Activated T-helper 1 cell treated with anti-CD3 and anti-CD28 coated beads, Interleukin-12 subunit alpha, Interleukin-12 subunit beta, Interleukin-2, Interleukin-4 antibody, amounts not matched to agents 30 ng/mL and 10 ng/mL and 1 ng/mL, durations not matched to agents 14 hours and 24 hours and 36 hours (primary cell): ENCODE results near the gene CNOT4. TPM values are rescaled to one million over a fixed set of nuclear protein-coding genes. Genes with fewer than 3 reads are reported as not detected.
A peak's percentile ranks its signal among the peaks of the same experiment; 100 is the strongest.

ENCODE experiments used
- DNase-seq: peaks from one replicate; pipeline ENCODE4 v3.0.0; 2021; ENCODE audit warnings: low spot score
- H3K27ac Mint-ChIP-seq: one replicate; pipeline ENCODE4 v1.8.0; 2021; ENCODE audit warnings: mild to moderate bottlenecking, mixed read lengths
- H3K27me3 Mint-ChIP-seq: one replicate; pipeline ENCODE4 v1.8.0; 2022; ENCODE audit warnings: mild to moderate bottlenecking, moderate library complexity, mixed read lengths; ENCODE audit not compliant: insufficient read depth
- H3K36me3 Mint-ChIP-seq: one replicate; pipeline ENCODE4 v1.8.0; 2021; ENCODE audit warnings: low read depth, mixed read lengths
- H3K4me1 Mint-ChIP-seq: one replicate; pipeline ENCODE4 v1.8.0; 2021; ENCODE audit warnings: low read depth, mixed read lengths
- H3K4me3 Mint-ChIP-seq: one replicate; pipeline ENCODE4 v1.8.0; 2021; ENCODE audit warnings: mild to moderate bottlenecking, moderate library complexity, mixed read lengths
- H3K9me3 Mint-ChIP-seq: one replicate; pipeline ENCODE4 v1.8.0; 2021; ENCODE audit warnings: mixed read lengths
- intact Hi-C: fragments of 100-400 bp; cut with micrococcal nuclease; formaldehyde crosslinking; loops from one replicate; pipeline ENCODE4 v1.15.1; 2024
- total RNA-seq: library from RNA; stranded (reverse); gene quantifications from 2 replicates; pipeline ENCODE4 v1.2.3, GENCODE V29; 2022

CNOT4 gene
- total RNA-seq, 1 donor from 2014 or later: 21.3 TPM

DNA sequence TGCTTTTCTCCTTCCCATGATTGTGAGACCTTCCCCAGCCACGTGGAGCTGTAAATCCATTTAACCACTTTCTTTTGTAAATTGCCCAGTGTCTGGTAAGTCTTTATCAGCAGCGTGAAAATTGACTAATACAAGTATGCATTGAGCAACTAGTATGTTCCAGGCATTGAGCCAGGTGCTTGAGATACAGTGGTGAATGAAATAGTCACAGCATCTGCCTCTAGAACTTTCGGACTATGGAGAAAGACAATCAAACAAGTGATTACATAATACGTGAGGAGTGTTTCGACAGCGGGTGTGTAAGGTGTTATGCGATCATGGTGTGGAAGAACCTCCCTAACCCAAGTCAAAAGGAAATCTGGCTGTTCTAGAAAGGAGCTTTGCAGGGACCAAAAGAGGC, 26.2 kb upstream of the CNOT4 start:
- Mint-ChIP-seq H3K27ac (no peak overlapping the region), H3K9me3 (no peaks in the 10 kb centered on the region), H3K27me3 (peaks cover 1% of the 10 kb centered on the region), H3K4me1 (no peaks in the 10 kb centered on the region), H3K4me3 (no peak overlapping the region), H3K36me3 (no peaks in the 10 kb centered on the region)
- intact Hi-C loops: no loop called here
- no peak for DNase-seq

GRCh38 chr7:135527025-135527424, 17.1 kb upstream of the CNOT4 start:
- Mint-ChIP-seq H3K4me3 (no peak overlapping the region), H3K4me1 (no peaks in the 10 kb centered on the region), H3K27ac (no peak overlapping the region), H3K27me3 (no peaks in the 10 kb centered on the region), H3K9me3 (no peaks in the 10 kb centered on the region), H3K36me3 (no peaks in the 10 kb centered on the region)
- DNase-seq: no peak
- intact Hi-C loops: no loop called here

GRCh38 chr7:135525426-135525825, 15.5 kb upstream of the CNOT4 start:
- H3K36me3 Mint-ChIP-seq: no peaks in the 10 kb centered on the region
- intact Hi-C loops: no loop called here
- H3K4me3 Mint-ChIP-seq: no peak overlapping the region
- no peak for DNase-seq
- no peaks in the 10 kb centered on the region for H3K9me3 Mint-ChIP-seq
- H3K27ac Mint-ChIP-seq: no peak overlapping the region
- no peaks in the 10 kb centered on the region for H3K27me3 Mint-ChIP-seq
- no peaks in the 10 kb centered on the region for H3K4me1 Mint-ChIP-seq

DNA sequence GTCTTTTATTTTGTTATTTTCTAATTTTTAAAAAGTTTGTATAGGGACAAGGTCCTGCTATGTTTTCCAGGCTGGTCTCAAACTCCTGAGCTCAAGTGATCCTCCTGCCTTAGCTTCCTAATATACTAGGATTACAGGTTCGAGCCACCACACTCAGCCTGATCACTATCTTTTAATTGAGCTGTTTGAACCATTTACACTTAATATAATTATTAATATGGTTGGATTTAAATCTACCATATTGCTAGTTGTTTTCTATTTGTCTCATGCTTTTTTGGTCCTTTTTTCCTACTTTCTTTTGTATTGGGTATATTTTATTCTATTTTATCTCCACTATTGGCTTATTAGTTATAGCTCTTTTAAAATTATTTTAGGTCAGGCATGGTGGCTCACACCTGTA, 13.2 kb upstream of the CNOT4 start:
- Mint-ChIP-seq H3K27ac (no peak overlapping the region), H3K4me3 (no peak overlapping the region), H3K27me3 (no peaks in the 10 kb centered on the region), H3K36me3 (no peaks in the 10 kb centered on the region), H3K4me1 (no peaks in the 10 kb centered on the region), H3K9me3 (no peaks in the 10 kb centered on the region)
- DNase-seq: no peak
- intact Hi-C loops: no loop called here

DNA sequence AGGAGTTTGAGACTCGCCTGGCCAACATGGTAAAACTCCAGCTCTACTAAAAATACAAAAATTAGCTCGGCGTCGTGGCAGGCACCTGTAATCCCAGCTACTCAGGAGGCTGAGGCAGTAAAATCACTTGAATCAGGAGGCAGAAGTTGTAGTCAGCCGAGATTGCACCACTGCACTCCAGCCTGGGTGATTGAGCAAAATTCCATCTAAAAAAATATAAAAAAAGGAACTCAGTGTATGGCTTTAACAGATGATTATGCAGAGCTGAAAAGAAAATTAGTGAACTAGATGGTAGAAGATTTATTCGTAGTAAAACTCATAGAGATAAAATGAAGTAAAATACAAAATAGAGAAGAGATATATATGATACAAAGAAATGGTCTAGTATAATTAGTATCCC, 12.6 kb upstream of the CNOT4 start:
- DNase-seq: no peak
- Mint-ChIP-seq H3K27ac (no peak overlapping the region), H3K9me3 (no peaks in the 10 kb centered on the region), H3K27me3 (no peaks in the 10 kb centered on the region), H3K36me3 (no peaks in the 10 kb centered on the region), H3K4me3 (no peak overlapping the region), H3K4me1 (no peaks in the 10 kb centered on the region)
- intact Hi-C loops: no loop called here

DNA sequence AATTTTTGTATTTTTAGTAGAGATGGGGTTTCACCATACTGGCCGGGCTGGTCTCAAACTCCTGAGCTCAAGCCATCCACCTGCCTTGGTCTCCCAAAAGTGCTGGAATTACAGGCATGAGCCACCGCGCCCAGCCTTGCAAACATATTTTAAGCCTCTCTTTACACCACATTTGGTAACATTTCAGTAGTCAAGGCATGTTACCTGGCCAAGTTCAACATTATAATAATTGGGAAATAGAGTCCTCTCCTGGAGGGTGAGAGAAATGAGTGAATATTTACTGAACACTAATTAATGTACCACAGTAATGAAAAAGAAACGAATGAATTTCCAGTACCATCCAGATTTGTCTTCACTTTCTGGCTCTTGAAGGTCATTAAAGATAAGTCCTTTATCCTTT, 10.0 kb upstream of the CNOT4 start:
- H3K27ac Mint-ChIP-seq: no peak overlapping the region
- no peak overlapping the region for H3K4me3 Mint-ChIP-seq
- no peaks in the 10 kb centered on the region for H3K27me3 Mint-ChIP-seq
- H3K9me3 Mint-ChIP-seq: no peaks in the 10 kb centered on the region
- intact Hi-C loops: no loop called here
- DNase-seq: no peak
- H3K4me1 Mint-ChIP-seq: no peaks in the 10 kb centered on the region
- H3K36me3 Mint-ChIP-seq: no peaks in the 10 kb centered on the region

- no peak overlapping the region for H3K27ac Mint-ChIP-seq
- no peaks in the 10 kb centered on the region for H3K36me3 Mint-ChIP-seq
- intact Hi-C loops: no loop called here
- no peak overlapping the region for H3K4me3 Mint-ChIP-seq
- no peak for DNase-seq
- H3K9me3 Mint-ChIP-seq: no peaks in the 10 kb centered on the region
- no peaks in the 10 kb centered on the region for H3K27me3 Mint-ChIP-seq
- no peaks in the 10 kb centered on the region for H3K4me1 Mint-ChIP-seq
Measured at GRCh38 chr7:135519233-135519688, 9.4 kb upstream of the CNOT4 start.

- Mint-ChIP-seq H3K27me3 (no peaks in the 10 kb centered on the region), H3K4me1 (no peaks in the 10 kb centered on the region), H3K4me3 (no peak overlapping the region), H3K36me3 (no peaks in the 10 kb centered on the region), H3K9me3 (no peaks in the 10 kb centered on the region), H3K27ac (no peak overlapping the region)
- no peak for DNase-seq
- intact Hi-C loops: no loop called here
Measured at GRCh38 chr7:135518748-135519147, 8.8 kb upstream of the CNOT4 start.

DNA sequence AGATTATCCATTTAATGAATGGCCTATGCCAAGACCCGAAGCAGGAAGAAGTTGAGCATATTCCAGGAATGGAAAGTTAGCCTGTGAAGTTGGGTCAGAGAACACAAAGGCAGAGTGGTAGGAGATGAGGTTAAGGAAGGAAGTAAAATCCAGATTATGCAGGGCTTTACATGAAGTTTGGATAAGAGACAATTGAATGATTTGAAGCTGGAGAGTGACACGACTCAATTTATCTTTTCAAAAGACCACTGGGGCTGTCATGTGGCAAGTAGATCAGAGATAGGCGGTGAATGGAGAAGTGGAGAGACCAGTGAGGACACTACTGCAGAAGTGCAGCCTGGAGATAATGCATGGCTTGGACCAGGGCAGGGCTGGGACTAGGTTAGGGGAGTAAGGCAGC, 7.2 kb upstream of the CNOT4 start:
- no peaks in the 10 kb centered on the region for H3K4me1 Mint-ChIP-seq
- no peak overlapping the region for H3K27ac Mint-ChIP-seq
- no peaks in the 10 kb centered on the region for H3K36me3 Mint-ChIP-seq
- intact Hi-C loops: no loop called here
- no peaks in the 10 kb centered on the region for H3K27me3 Mint-ChIP-seq
- DNase-seq: no peak
- H3K9me3 Mint-ChIP-seq: no peaks in the 10 kb centered on the region
- no peak overlapping the region for H3K4me3 Mint-ChIP-seq

- Mint-ChIP-seq H3K4me1 (no peaks in the 10 kb centered on the region), H3K4me3 (no peak overlapping the region), H3K36me3 (no peaks in the 10 kb centered on the region), H3K27ac (no peak overlapping the region), H3K27me3 (no peaks in the 10 kb centered on the region), H3K9me3 (no peaks in the 10 kb centered on the region)
- DNase-seq: no peak
- intact Hi-C loops: loop anchor here (5.0 kb wide), 1 partner anchor 528 kb away; the partner anchor contains the start of gene AGBL3
Measured at GRCh38 chr7:135514856-135515255, 5.0 kb upstream of the CNOT4 start.

GRCh38 chr7:135512135-135512887, 2.4 kb upstream of the CNOT4 start:
- Mint-ChIP-seq H3K9me3 (no peaks in the 10 kb centered on the region), H3K27me3 (no peaks in the 10 kb centered on the region), H3K4me1 (no peaks in the 10 kb centered on the region), H3K36me3 (no peaks in the 10 kb centered on the region), H3K4me3 (no peak overlapping the region), H3K27ac (no peak overlapping the region)
- DNase-seq: peak; percentile 16
- intact Hi-C loops: loop anchor here (1.0 to 5.0 kb wide), 2 partner anchors 133 to 525 kb away; partner anchors contain the start of gene AGBL3

- DNase-seq: no peak
- H3K4me3 Mint-ChIP-seq: no peak overlapping the region
- H3K36me3 Mint-ChIP-seq: no peaks in the 10 kb centered on the region
- H3K27me3 Mint-ChIP-seq: no peaks in the 10 kb centered on the region
- H3K4me1 Mint-ChIP-seq: no peaks in the 10 kb centered on the region
- no peak overlapping the region for H3K27ac Mint-ChIP-seq
- no peaks in the 10 kb centered on the region for H3K9me3 Mint-ChIP-seq
- intact Hi-C loops: loop anchor here (1.0 to 5.0 kb wide), 9 partner anchors 47 to 1052 kb away; partner anchors contain the start of genes AGBL3, AKR1B1, BPGM and CYREN
Measured at GRCh38 chr7:135510592-135511183, 786 bp upstream of the CNOT4 start.

- Mint-ChIP-seq H3K36me3 (no peaks in the 10 kb centered on the region), H3K4me1 (no peaks in the 10 kb centered on the region), H3K27me3 (no peaks in the 10 kb centered on the region), H3K4me3 (no peak overlapping the region), H3K27ac (no peak overlapping the region), H3K9me3 (no peaks in the 10 kb centered on the region)
- DNase-seq: no peak
- intact Hi-C loops: loop anchor here (2.0 kb wide), 2 partner anchors 55 to 95 kb away; no protein-coding TSS in a partner anchor
Measured at GRCh38 chr7:135509589-135509838, 388 bp downstream of the CNOT4 start.
